PC-9 (cell line): ENCODE measurements around the gene LEFTY1. TPM values are rescaled to one million over a fixed set of nuclear protein-coding genes. Genes with fewer than 3 reads are reported as not detected.

Experiments
- BruUV-seq: library from RNA; stranded (reverse); fragments of 400-500 nt; replicated peaks from 2 replicates; lab custom pipeline; 2021; lab: Mats Ljungman, UMichigan
- CTCF ChIA-PET: fragments of 300-600 bp; sonication (Branson Sonifier 250); formaldehyde crosslinking; loops from one replicate; lab custom pipeline; 2022; ENCODE audit warnings: antibody characterized with exemption; lab: Charles Lee
- POLR2A ChIA-PET: fragments of 300-600 bp; sonication (Branson Sonifier 250); formaldehyde crosslinking; loops from one replicate; lab custom pipeline; 2022; ENCODE audit warnings: antibody characterized with exemption; ENCODE audit not compliant: unreplicated experiment; lab: Charles Lee
- DNase-seq, 2 experiments: peaks; one replicate each; pipeline versions ENCODE4 v3.0.0 to v3.0.0-alpha.2; 2015 to 2022; ENCODE audit warnings: mixed read lengths in 1 of 2
- H2AFZ ChIP-seq: fragments of 200-600 bp; sonication (generic); 2 replicates; pipeline ENCODE4 v1.8.1; 2017; ENCODE audit warnings: antibody characterized with exemption
- H3F3A ChIP-seq: fragments of 200-600 bp; sonication (generic); 2 replicates; pipeline ENCODE4 v1.8.1; 2017; ENCODE audit warnings: antibody characterized with exemption, mild to moderate bottlenecking, low read depth; ENCODE audit not compliant: insufficient read depth
- H3K27ac ChIP-seq: fragments of 200-600 bp; sonication (generic); 2 replicates; pipeline ENCODE4 v1.6.1; 2016; ENCODE audit warnings: mixed run types
- H3K27me3 ChIP-seq: fragments of 200-600 bp; sonication (generic); 2 replicates; pipeline ENCODE4 v1.6.1; 2016; ENCODE audit warnings: low read depth, mixed run types; ENCODE audit not compliant: insufficient read depth
- H3K36me3 ChIP-seq: fragments of 200-600 bp; sonication (generic); 2 replicates; pipeline ENCODE4 v1.6.1; 2016; ENCODE audit warnings: low read depth, mixed run types
- H3K4me1 ChIP-seq: fragments of 200-600 bp; sonication (generic); replicated peaks from 2 replicates; pipeline ENCODE4 v1.6.1; 2016; ENCODE audit warnings: mixed run types; ENCODE audit not compliant: insufficient read depth
- H3K4me2 ChIP-seq: fragments of 200-600 bp; sonication (generic); 2 replicates; pipeline ENCODE4 v1.6.1; 2017; ENCODE audit warnings: mixed run types
- H3K4me3 ChIP-seq: fragments of 200-600 bp; sonication (generic); 2 replicates; pipeline ENCODE4 v1.6.1; 2016; ENCODE audit warnings: mixed run types
- H3K79me2 ChIP-seq: fragments of 200-600 bp; sonication (generic); 2 replicates; pipeline ENCODE4 v1.6.1; 2017; ENCODE audit warnings: low read depth, mixed run types
- H3K9me2 ChIP-seq: fragments of 200-600 bp; sonication (generic); 2 replicates; pipeline ENCODE4 v1.8.1; 2017; ENCODE audit warnings: mild to moderate bottlenecking; ENCODE audit not compliant: insufficient read depth
- H3K9me3 ChIP-seq: fragments of 200-600 bp; sonication (generic); 2 replicates; pipeline ENCODE4 v1.8.1; 2016; ENCODE audit warnings: low read depth; ENCODE audit not compliant: insufficient read depth
- H4K20me1 ChIP-seq: fragments of 200-600 bp; sonication (generic); 2 replicates; pipeline ENCODE4 v1.8.1; 2017; ENCODE audit not compliant: insufficient read depth
- CTCF ChIP-seq: fragments of 200-600 bp; sonication (generic); conservative IDR thresholded peaks from 2 replicates; pipeline ENCODE4 v1.6.1; 2017; ENCODE audit warnings: mixed run types, antibody characterized with exemption, mild to moderate bottlenecking, moderate library complexity
- EZH2 ChIP-seq: fragments of 200-600 bp; sonication (generic); IDR thresholded peaks from 2 replicates; pipeline ENCODE4 v1.8.0; 2017; ENCODE audit warnings: antibody characterized with exemption, low read depth
- intact Hi-C: fragments of 100-400 bp; cut with micrococcal nuclease; formaldehyde crosslinking; loops from one replicate; pipeline ENCODE4 v1.10.0; 2022; ENCODE audit not compliant: unreplicated experiment
- total RNA-seq: library from RNA; stranded (reverse); gene quantifications from 2 replicates; pipeline ENCODE4 v1.2.3, GENCODE V29; 2021

LEFTY1 gene
- total RNA-seq, 1 experiment from 2014 or later, result not detected

- Histone ChIP-seq H3K4me1 (no peaks in the 10 kb centered on the region), H3K4me3 (no peak overlapping the region), H3K9me2 (no peaks in the 10 kb centered on the region), H4K20me1 (no peaks in the 10 kb centered on the region), H2AFZ (no peak overlapping the region), H3K79me2 (no peaks in the 10 kb centered on the region), H3K9me3 (no peaks in the 10 kb centered on the region), H3K4me2 (no peak overlapping the region), H3K27ac (no peak overlapping the region), H3K27me3 (no peaks in the 10 kb centered on the region), H3F3A (peaks cover 9% of the 10 kb centered on the region), H3K36me3 (peaks cover 29% of the 10 kb centered on the region; the same call in 1 of the 2 replicates)
- DNase-seq, result no peak
- ChIA-PET POLR2A (interaction anchor here (0.7 kb wide), 1 partner anchor 20 kb away, joined by 6 read pairs; the partner anchor contains the start of gene TMEM63A), CTCF (no interaction called here)
- BruUV-seq, result no TSS peak
- TF ChIP-seq EZH2 (no peak), CTCF (no peak)
- intact Hi-C loops, result no loop called here
These were observed 26.9 kb downstream of the LEFTY1 start for GRCh38 chr1:225861834-225862580.

- intact Hi-C loops, result no loop called here
- peaks cover 23% of the 10 kb centered on the region; the same call in 1 of the 2 replicates for H3K36me3 ChIP-seq
- peaks cover 9% of the 10 kb centered on the region for H3F3A ChIP-seq
- no peak overlapping the region for H3K27ac ChIP-seq
- H3K4me2 ChIP-seq, result no peak overlapping the region
- no peaks in the 10 kb centered on the region for H3K9me3 ChIP-seq
- ChIA-PET POLR2A (interaction anchor here (0.7 kb wide), 1 partner anchor 21 kb away, joined by 6 read pairs; the partner anchor contains the start of gene TMEM63A), CTCF (no interaction called here)
- TF ChIP-seq EZH2 (no peak), CTCF (no peak)
- H2AFZ ChIP-seq, result no peak overlapping the region
- no peaks in the 10 kb centered on the region for H3K9me2 ChIP-seq
- H3K79me2 ChIP-seq, result no peaks in the 10 kb centered on the region
- no peaks in the 10 kb centered on the region for H3K27me3 ChIP-seq
- H3K4me3 ChIP-seq, result no peak overlapping the region
- no peak for DNase-seq
- H4K20me1 ChIP-seq, result no peaks in the 10 kb centered on the region
- no TSS peak for BruUV-seq
- no peaks in the 10 kb centered on the region for H3K4me1 ChIP-seq
These were observed 28.0 kb downstream of the LEFTY1 start for GRCh38 chr1:225860876-225861441.

- no peak for TF ChIP-seq EZH2
- no peak for TF ChIP-seq CTCF
- DNase-seq, result no peak
- intact Hi-C loops, result no loop called here
- ChIA-PET CTCF (interaction anchor here (0.5 to 0.7 kb wide), 2 partner anchors 126 to 250 kb away, joined by 3 to 5 read pairs; no protein-coding TSS in a partner anchor), POLR2A (no interaction called here)
- Histone ChIP-seq H3K4me2 (no peak overlapping the region), H2AFZ (no peak overlapping the region), H3K4me1 (no peaks in the 10 kb centered on the region), H3K79me2 (no peaks in the 10 kb centered on the region), H3K4me3 (no peak overlapping the region), H3K27me3 (no peaks in the 10 kb centered on the region), H3K9me2 (no peaks in the 10 kb centered on the region), H3F3A (peaks cover 9% of the 10 kb centered on the region), H3K36me3 (peaks cover 23% of the 10 kb centered on the region; the same call in 1 of the 2 replicates), H3K9me3 (no peaks in the 10 kb centered on the region), H4K20me1 (no peaks in the 10 kb centered on the region), H3K27ac (no peak overlapping the region)
- BruUV-seq, result no TSS peak
These were observed 28.8 kb downstream of the LEFTY1 start for GRCh38 chr1:225860107-225860506.
